DMS153 treated with DMSO at 0.1 percent for 48 hours (cell line): Measurements from ENCODE around the gene STK10.

Source experiments
- DNase-seq: peaks from one replicate; lab custom pipeline; 2025; ENCODE audit not compliant: unreplicated experiment; lab: John Stamatoyannopoulos, UW

Gene STK10

DNA sequence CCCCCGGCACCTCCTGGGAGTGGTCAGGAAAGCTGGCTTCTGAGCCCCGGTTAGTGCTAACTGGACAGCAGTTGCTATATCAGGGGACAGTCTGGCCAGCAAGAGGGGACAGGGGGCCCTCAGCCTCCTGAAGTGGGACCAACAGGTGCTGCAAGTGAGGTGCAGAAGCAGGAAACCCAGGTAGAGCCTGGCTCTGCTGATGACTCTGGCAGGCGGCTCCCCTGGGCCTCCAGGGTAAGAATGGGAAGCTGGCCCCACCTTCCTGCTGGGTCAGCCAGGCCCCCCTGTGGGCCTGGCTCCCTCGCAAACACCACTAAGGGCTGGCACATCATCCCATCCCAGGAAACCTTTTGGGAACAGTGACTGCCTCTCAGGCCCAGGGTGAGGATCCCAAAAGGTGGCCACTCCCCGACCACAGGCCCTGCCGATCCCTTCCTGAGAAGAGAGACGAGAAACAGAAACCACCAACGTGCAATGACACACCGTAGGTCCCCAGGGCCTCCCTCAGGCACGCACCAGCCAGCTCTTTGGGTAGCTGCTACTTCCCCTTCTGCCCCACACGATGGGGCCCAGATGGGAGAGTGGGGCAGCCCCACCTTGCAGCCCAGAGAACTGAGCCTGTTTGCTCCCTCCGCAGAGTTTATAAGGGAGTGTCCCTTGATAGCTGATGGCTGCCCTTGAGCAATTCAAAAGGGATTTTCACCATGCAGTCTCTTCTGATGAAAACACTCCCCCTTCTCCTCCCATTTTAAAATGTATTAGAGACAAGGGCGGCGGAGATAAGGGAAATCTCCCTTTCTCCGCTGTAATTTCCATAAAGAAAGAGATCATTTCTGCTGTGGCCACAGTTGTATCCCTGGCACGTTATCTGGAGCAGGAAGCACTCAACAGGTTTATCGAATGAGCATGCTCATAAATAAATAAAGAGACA lies 76.8 kb downstream of the STK10 start:
- peak; percentile 22 for DNase-seq

GRCh38 chr5:172110260-172110815 lies 77.7 kb downstream of the STK10 start:
- DNase-seq: no peak

DNA sequence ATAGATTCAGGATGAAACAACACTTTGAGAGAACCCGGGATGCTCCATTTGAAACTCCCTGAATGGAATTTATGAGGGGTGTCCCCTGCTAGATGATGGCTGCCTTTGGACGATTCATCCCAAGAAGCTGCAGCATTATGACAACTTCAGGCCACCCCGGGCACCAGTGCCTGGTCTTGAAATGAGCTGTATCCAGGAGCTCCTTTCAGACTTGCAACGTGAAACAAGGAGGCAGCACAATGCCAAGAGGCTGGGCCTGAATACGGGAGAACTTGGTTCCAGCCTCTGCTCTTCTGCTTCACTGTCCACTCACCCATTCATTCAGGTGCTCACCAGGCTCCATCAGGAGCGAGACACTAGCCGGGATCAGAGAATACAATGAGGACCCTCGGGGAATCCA lies 78.3 kb downstream of the STK10 start:
- DNase-seq: no peak

DNA sequence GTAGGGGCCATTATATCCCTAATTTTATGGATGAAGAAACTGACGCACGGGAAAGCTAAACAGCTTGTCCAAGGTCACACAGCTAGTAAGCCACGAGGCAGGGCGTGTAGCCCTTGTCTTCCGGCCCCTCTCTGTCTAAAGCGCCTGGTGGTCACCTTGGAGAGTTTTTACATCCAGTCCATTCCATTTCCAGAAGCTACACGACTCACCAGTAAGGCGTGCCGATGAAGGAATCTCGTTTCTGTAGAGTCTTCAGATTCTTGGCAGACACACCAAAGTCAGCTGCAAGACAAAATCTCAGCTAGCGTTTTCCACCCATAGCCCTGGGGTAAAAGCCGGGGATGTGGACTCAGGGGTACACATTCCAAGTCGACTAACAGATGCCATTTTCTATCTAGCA lies 80.5 kb downstream of the STK10 start:
- DNase-seq: no peak

GRCh38 chr5:172106511-172107356 lies 81.3 kb downstream of the STK10 start:
- DNase-seq: no peak

- no peak for DNase-seq
These were observed 82.2 kb downstream of the STK10 start for GRCh38 chr5:172105811-172106210.

GRCh38 chr5:172104801-172105701 lies 83.0 kb downstream of the STK10 start:
- no peak for DNase-seq

DNA sequence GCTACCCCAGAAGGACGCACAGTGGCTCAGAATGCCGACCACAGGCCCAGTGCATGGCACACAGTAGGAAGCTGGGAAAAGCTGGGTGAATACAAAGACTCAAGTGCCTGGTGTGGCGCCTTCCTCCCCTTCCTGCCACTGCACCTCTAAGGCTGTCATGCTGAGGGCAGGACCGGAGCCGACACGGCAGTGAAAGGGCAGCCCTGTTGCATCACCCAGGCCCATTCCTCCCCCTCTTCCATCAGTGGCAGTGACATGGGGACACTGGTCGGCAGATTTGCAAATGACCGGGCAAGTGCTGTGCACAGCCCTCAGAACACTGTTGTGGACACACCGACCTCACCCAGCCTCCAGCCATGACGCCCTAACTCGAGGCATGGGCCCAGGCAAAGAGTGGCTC lies 84.0 kb downstream of the STK10 start:
- DNase-seq: no peak

GRCh38 chr5:172102913-172103626 lies 85.0 kb downstream of the STK10 start:
- no peak for DNase-seq

DNA sequence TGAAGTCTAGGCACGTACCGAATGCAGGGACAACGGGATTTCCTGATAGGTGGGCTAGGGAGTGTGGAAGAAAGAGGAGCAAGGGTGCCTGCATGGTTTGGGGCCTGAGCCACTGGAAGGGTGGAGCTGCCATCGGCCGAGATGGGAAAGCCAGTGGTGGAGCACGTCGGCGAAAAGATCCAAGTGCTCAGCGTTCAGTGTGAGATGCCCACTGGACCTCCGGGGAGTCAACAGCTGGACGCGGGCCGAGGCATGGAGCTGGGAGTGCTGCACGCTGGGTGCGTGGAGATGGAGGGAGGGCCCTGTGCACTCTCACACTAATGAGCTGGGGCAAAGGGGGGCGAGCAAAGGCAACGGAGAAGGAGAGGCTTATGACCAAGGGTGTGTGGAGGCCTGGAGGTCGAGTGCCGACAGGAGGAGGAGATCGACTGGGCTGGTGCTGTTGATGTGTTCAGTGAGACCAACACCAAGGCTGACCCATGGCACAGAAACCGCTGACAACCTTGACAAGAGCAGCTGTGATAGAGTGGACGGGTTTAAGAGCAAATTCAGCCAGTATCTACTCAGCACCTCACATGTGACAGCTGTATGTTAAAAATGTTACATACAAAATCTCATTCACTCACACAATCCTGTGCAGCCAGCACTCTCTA lies 85.7 kb downstream of the STK10 start:
- DNase-seq: no peak

DNA sequence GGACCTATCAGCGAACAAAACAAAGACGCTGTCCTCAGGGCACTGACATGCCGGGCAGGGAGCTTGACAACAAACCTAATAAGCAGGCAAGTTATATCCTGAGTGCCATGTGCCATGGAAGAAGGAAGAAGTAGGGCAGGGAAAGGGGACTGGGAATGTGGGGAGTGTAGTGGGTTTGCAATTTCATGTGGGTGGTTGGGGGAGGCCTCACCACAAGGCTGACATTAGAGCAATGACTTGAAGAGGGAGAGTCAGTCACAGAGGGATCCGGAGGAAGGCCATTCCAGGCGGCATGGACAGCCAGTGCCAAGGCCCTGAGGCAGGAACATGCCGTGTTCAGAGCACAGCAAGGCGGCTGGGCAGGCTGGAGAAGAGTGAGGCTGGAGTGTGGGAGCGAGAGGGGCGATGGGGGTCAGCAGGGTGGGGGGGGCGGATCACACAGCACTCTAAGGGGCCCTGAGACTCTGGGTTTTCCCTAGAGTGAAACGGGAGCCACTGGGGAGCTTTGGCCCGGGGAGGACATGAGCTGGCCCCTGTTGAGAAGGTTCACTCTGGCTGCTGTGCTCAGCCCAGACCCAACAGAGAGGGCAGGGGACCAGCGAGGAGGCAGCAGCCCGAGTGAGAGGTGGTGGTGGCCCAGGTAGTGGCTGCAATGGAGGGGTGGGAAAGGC lies 86.3 kb downstream of the STK10 start:
- no peak for DNase-seq

GRCh38 chr5:172098883-172099282 lies 89.1 kb downstream of the STK10 start:
- no peak for DNase-seq

DNA sequence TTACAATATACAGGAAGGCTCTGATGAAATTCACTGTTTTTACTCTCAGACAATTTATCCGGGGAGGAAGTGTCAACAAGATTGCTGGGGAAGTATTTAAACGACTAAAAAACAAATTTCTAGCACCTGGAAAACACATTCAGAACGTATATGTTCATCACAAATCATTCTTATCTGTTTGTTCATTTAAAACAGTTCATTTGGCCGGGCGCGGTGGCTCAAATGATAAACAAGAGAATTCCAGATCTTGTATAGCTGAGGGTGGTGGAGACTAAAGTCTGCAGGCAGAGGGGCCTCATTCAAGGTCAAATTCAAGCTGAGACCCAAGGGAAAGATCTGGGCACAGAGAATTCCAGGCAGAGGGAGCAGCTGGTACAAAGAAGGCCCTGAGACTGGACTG lies 90.0 kb downstream of the STK10 start:
- DNase-seq: no peak

GRCh38 chr5:172097356-172097755 lies 90.7 kb downstream of the STK10 start:
- DNase-seq: no peak

DNA sequence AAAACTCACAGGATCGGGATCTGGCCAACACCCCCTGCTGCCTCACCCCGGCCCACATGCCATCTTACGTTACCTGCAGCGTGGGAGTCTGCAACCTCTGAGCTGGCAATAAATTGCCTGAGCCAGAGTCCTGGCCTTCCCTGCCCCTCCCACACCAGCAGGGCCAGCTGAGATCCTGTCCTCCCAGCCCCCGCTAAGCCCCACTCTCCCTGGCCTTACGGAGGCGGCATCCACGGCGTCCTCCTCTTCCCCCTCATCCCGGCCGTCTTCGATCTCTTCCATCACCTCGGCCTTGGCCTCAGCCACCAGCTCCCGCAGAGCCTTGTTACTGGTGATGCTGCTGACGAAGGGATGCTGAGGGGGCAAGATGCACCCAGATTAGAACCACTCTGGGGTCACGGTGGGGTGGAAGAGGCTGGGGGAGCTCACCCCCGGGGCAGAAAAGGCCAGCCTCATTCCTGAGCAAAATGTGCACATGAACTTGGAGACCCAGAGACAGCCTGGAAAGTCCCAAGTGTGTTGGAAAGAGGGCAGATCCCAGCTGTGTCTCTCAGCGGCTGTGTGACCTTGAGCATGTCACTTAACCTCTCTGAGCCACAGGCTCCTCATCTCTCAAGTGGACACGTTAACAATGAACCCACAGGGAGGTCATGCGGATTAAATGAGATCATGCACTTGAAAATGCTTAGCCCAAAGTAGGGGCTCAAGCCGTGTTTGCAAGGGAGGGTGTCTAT lies 91.7 kb downstream of the STK10 start:
- DNase-seq: no peak

- DNase-seq: no peak
These were observed 92.4 kb downstream of the STK10 start for GRCh38 chr5:172095368-172096206.

GRCh38 chr5:172093965-172094364 lies 94.1 kb downstream of the STK10 start:
- no peak for DNase-seq
